ENCODE results near the gene DNM1L.
A peak's percentile ranks its signal among the peaks of the same experiment; 100 is the strongest.

Gene DNM1L

DNA sequence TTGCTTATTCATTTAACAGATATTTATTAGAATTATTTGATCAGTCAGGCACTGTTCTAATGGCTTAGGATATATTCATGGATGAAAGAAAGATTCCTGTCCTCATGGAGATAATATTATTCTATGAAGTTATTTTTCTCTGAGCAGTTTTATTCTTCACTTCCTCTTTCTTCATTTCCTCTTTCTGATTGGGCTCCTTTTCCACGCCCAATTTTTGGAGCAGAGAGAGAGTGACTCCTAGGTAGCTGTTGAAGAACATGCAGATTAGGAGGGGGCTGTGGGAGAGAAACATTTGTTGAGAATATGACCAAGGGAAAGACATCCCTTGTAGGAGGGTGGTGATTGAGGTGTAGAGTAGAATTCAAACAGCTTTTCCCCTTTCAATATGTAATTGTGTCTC, 82.6 kb downstream of the DNM1L start:
- DNase-seq (ENCODE audit: low read depth in 1 of 2, low spot score in 1 of 2), result peak in 1 of 2 experiments; percentile 69
- peaks cover 5% of the 10 kb centered on the region for H3K27me3 ChIP-seq (ENCODE audit: insufficient read depth, poor library complexity, severe bottlenecking)
- no peak overlapping the region for H3K27ac ChIP-seq (replicated peaks)
- TF ChIP-seq, protein P1, sequence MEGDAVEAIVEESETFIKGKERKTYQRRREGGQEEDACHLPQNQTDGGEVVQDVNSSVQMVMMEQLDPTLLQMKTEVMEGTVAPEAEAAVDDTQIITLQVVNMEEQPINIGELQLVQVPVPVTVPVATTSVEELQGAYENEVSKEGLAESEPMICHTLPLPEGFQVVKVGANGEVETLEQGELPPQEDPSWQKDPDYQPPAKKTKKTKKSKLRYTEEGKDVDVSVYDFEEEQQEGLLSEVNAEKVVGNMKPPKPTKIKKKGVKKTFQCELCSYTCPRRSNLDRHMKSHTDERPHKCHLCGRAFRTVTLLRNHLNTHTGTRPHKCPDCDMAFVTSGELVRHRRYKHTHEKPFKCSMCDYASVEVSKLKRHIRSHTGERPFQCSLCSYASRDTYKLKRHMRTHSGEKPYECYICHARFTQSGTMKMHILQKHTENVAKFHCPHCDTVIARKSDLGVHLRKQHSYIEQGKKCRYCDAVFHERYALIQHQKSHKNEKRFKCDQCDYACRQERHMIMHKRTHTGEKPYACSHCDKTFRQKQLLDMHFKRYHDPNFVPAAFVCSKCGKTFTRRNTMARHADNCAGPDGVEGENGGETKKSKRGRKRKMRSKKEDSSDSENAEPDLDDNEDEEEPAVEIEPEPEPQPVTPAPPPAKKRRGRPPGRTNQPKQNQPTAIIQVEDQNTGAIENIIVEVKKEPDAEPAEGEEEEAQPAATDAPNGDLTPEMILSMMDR (IDR thresholded peaks at IDR 0.05; ENCODE audit: insufficient read depth, low read length), result no peak
- no peak for TF ChIP-seq GABPA (IDR thresholded peaks at IDR 0.05; ENCODE audit: low read depth)
- peak; percentile 100 for TF ChIP-seq SPI1 (IDR thresholded peaks at IDR 0.05; ENCODE audit: borderline replicate concordance, low read depth)
- TF ChIP-seq, protein P2, sequence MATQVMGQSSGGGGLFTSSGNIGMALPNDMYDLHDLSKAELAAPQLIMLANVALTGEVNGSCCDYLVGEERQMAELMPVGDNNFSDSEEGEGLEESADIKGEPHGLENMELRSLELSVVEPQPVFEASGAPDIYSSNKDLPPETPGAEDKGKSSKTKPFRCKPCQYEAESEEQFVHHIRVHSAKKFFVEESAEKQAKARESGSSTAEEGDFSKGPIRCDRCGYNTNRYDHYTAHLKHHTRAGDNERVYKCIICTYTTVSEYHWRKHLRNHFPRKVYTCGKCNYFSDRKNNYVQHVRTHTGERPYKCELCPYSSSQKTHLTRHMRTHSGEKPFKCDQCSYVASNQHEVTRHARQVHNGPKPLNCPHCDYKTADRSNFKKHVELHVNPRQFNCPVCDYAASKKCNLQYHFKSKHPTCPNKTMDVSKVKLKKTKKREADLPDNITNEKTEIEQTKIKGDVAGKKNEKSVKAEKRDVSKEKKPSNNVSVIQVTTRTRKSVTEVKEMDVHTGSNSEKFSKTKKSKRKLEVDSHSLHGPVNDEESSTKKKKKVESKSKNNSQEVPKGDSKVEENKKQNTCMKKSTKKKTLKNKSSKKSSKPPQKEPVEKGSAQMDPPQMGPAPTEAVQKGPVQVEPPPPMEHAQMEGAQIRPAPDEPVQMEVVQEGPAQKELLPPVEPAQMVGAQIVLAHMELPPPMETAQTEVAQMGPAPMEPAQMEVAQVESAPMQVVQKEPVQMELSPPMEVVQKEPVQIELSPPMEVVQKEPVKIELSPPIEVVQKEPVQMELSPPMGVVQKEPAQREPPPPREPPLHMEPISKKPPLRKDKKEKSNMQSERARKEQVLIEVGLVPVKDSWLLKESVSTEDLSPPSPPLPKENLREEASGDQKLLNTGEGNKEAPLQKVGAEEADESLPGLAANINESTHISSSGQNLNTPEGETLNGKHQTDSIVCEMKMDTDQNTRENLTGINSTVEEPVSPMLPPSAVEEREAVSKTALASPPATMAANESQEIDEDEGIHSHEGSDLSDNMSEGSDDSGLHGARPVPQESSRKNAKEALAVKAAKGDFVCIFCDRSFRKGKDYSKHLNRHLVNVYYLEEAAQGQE (IDR thresholded peaks at IDR 0.05; ENCODE audit: insufficient replicate concordance, low read depth), result no peak
- TF ChIP-seq POLR2AphosphoS5 (IDR thresholded peaks at IDR 0.05; ENCODE audit: low read depth), result no peak
- no peak overlapping the region for H3K4me3 ChIP-seq (replicated peaks; ENCODE audit: insufficient read depth, low read length)

DNA sequence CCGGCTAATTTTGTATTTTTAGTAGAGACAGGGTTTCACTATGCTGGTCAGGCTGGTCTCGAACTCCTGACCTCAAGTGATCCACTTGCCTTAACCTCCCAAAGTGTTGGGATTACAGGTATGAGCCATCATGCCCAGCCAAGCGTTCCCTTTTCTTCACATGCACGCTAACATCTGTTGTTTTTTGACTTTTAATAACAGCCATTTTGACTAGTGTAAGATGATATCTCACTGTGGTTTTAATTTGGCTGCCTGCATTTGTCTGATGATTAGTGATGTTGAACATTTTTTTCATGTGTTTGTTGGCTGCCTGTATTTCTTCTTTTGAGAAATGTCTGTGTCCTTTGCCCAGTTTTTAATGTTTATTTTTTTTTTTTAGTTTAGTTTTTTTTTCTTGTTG, 86.8 kb downstream of the DNM1L start:
- no peak overlapping the region for H3K27ac ChIP-seq (replicated peaks)
- DNase-seq (ENCODE audit: low read depth in 1 of 2, low spot score in 1 of 2), result no peak
- peaks cover 17% of the 10 kb centered on the region for H3K27me3 ChIP-seq (ENCODE audit: insufficient read depth, poor library complexity, severe bottlenecking)
- TF ChIP-seq GABPA (IDR thresholded peaks at IDR 0.05; ENCODE audit: low read depth), result no peak
- no peak overlapping the region for H3K4me3 ChIP-seq (replicated peaks; ENCODE audit: insufficient read depth, low read length)

DNA sequence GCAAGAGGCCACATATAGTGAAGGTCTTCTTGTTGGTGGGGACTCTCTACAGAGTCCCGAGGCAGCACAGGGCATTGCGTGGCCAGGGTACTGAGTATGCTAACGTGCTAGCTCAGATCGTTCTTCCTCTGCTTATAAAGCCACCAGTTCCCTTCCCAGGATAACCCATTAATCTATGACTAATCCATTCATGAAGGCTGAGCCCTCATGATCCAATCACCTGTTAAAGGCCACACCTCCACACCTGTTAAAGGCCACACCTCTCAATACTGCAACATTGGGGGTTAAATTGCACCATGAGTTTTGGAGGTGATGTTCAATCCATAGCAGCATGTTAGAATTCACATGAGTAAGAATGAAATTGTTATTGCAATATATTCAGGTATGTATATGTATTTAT, 89.4 kb downstream of the DNM1L start:
- no peak for TF ChIP-seq SPI1 (IDR thresholded peaks at IDR 0.05; ENCODE audit: borderline replicate concordance, low read depth)
- TF ChIP-seq, protein P1 (IDR thresholded peaks at IDR 0.05; ENCODE audit: insufficient read depth, low read length), result no peak
- TF ChIP-seq, protein P2 (IDR thresholded peaks at IDR 0.05; ENCODE audit: insufficient replicate concordance, low read depth), result no peak
- TF ChIP-seq GABPA (IDR thresholded peaks at IDR 0.05; ENCODE audit: low read depth), result no peak
- DNase-seq (ENCODE audit: low read depth in 1 of 2, low spot score in 1 of 2), result no peak
- H3K27me3 ChIP-seq (ENCODE audit: insufficient read depth, poor library complexity, severe bottlenecking), result peaks cover 17% of the 10 kb centered on the region
- no peak overlapping the region for H3K4me3 ChIP-seq (replicated peaks; ENCODE audit: insufficient read depth, low read length)
- H3K27ac ChIP-seq (replicated peaks), result no peak overlapping the region

DNA sequence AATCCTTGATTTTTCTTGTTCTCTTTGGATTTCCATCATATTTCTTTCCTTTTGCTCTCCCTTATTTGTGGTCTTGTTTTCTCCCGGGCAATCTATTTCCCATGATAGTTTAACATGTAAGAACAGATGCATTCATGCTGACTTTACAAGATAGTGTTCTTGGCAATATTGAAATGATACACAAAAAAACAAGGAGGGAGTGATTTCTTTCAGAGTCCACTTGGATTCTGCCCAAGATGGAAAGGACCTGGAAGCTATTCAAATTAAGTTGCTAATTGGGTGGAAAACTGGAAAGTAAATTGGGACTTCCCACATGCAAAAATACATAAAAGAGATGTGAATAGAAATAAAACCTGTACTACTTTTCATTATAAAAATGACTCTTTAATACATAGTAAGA, 91.0 kb downstream of the DNM1L start:
- no peak overlapping the region for H3K4me3 ChIP-seq (replicated peaks; ENCODE audit: insufficient read depth, low read length)
- no peak overlapping the region for H3K27ac ChIP-seq (replicated peaks)
- TF ChIP-seq, protein P1 (IDR thresholded peaks at IDR 0.05; ENCODE audit: insufficient read depth, low read length), result no peak
- TF ChIP-seq SPI1 (IDR thresholded peaks at IDR 0.05; ENCODE audit: borderline replicate concordance, low read depth) (no peak), GABPA (IDR thresholded peaks at IDR 0.05; ENCODE audit: low read depth) (no peak), POLR2AphosphoS5 (IDR thresholded peaks at IDR 0.05; ENCODE audit: low read depth) (no peak)
- TF ChIP-seq, protein P2 (IDR thresholded peaks at IDR 0.05; ENCODE audit: insufficient replicate concordance, low read depth), result no peak
- H3K27me3 ChIP-seq (ENCODE audit: insufficient read depth, poor library complexity, severe bottlenecking), result peaks cover 17% of the 10 kb centered on the region
- no peak for DNase-seq (ENCODE audit: low read depth in 1 of 2, low spot score in 1 of 2)
